ENCODE data around the gene FGF14. TPM values are rescaled to one million over a fixed set of nuclear protein-coding genes. Genes with fewer than 3 reads are reported as not detected.

FGF14 gene
- total RNA-seq, 1 donor from 2014 or later, result not detected

DNA sequence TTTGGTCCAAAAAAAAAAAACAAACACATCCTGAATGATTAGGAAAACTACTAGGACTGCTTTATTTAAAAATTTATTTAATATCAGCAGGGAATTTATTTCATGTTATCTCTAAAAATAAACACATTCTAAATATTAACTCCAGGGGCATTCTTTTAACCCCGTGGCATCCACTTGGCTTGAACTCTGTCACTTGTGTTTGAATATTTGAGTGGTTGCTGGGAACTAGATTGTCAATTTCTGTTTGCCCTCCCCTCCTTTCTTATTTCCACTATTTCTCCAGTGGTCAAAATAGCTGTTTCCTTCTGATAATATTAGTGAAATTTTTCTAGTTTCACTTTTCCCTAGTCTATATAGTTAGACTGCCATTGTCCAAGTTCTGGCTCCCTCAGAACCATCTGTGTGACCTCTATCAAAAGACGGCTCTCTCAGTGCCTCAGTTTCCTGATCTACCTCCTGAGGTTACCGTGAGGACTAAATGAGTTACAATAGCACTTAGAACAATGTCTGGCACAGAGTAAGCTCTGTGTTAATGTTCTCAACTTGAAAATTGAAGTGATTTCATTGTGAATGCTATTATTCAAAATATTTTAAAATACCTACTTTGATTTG is 107.3 kb downstream of the FGF14 start:
- H3K27me3 Mint-ChIP-seq (ENCODE audit: insufficient read depth), result peaks cover 2% of the 10 kb centered on the region
- no peaks in the 10 kb centered on the region for H3K4me1 Mint-ChIP-seq (ENCODE audit: low read depth)
- DNase-seq (ENCODE audit: low spot score), result no peak
- intact Hi-C loops (cut with micrococcal nuclease), result no loop called here
- no peak overlapping the region for H3K4me3 Mint-ChIP-seq
- H3K9me3 Mint-ChIP-seq, result no peaks in the 10 kb centered on the region
- H3K36me3 Mint-ChIP-seq (ENCODE audit: low read depth), result no peaks in the 10 kb centered on the region
- no peak overlapping the region for H3K27ac Mint-ChIP-seq

DNA sequence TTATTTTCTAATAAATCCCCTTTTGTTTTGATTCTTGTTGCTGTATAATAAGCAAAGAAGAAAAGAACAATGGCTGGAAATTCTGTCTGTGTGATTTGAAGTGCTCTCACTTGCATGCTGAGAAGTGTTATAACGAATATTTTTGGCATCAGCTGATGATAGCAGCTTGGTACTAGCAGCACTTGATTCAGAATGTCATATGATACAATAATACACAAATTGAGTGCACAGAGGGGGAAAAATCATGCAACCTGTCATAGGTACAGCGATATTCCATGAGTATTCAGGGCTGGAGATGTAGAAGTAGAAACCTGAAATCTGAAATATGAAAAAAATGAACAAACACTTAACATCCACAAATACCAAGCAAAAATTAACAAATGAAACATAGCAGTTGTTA is 108.1 kb downstream of the FGF14 start:
- no peaks in the 10 kb centered on the region for H3K36me3 Mint-ChIP-seq (ENCODE audit: low read depth)
- peaks cover 5% of the 10 kb centered on the region for H3K27me3 Mint-ChIP-seq (ENCODE audit: insufficient read depth)
- DNase-seq (ENCODE audit: low spot score), result no peak
- intact Hi-C loops (cut with micrococcal nuclease), result no loop called here
- H3K27ac Mint-ChIP-seq, result no peak overlapping the region
- H3K4me3 Mint-ChIP-seq, result no peak overlapping the region
- H3K9me3 Mint-ChIP-seq, result no peaks in the 10 kb centered on the region
- no peaks in the 10 kb centered on the region for H3K4me1 Mint-ChIP-seq (ENCODE audit: low read depth)

DNA sequence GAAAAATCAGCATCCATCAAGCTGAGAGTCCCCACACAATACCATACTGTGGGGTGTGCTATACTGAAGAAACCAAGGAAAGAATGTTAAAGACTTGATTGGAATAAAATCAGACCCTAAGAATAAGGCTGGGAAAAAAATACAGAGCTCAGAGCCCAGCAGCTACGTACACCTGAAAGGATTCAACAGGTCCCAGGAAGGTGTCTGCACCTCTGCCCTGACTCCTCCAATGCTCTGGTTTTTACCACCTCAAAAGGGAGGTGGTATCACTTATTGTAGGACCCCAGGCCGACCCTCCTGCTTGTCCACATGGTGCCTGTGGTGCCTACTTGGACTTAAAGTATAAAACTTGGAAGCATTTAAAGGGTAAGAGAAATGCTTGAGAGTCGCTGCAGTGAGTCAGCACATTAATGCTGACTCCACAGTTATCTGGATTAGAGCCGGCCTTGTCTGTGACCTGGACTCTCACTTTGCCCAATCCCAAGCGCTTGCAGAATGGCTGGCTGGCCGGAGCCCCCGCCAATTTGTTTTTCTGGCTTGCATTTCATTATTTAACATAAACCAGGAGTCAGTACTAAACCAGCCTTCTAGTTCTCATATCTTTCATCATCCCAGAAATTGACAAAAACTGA is 110.1 kb downstream of the FGF14 start:
- peaks cover 6% of the 10 kb centered on the region for H3K27me3 Mint-ChIP-seq (ENCODE audit: insufficient read depth)
- H3K4me3 Mint-ChIP-seq, result no peak overlapping the region
- H3K36me3 Mint-ChIP-seq (ENCODE audit: low read depth), result no peaks in the 10 kb centered on the region
- no peak overlapping the region for H3K27ac Mint-ChIP-seq
- intact Hi-C loops (cut with micrococcal nuclease), result no loop called here
- DNase-seq (ENCODE audit: low spot score), result no peak
- no peaks in the 10 kb centered on the region for H3K4me1 Mint-ChIP-seq (ENCODE audit: low read depth)
- no peaks in the 10 kb centered on the region for H3K9me3 Mint-ChIP-seq

- Mint-ChIP-seq H3K4me3 (no peak overlapping the region), H3K27me3 (ENCODE audit: insufficient read depth) (peaks cover 6% of the 10 kb centered on the region), H3K36me3 (ENCODE audit: low read depth) (no peaks in the 10 kb centered on the region), H3K4me1 (ENCODE audit: low read depth) (no peaks in the 10 kb centered on the region), H3K9me3 (no peaks in the 10 kb centered on the region), H3K27ac (no peak overlapping the region)
- intact Hi-C loops (cut with micrococcal nuclease), result no loop called here
- no peak for DNase-seq (ENCODE audit: low spot score)
Measured at GRCh38 chr13:102289606-102290005, 112.2 kb downstream of the FGF14 start.

DNA sequence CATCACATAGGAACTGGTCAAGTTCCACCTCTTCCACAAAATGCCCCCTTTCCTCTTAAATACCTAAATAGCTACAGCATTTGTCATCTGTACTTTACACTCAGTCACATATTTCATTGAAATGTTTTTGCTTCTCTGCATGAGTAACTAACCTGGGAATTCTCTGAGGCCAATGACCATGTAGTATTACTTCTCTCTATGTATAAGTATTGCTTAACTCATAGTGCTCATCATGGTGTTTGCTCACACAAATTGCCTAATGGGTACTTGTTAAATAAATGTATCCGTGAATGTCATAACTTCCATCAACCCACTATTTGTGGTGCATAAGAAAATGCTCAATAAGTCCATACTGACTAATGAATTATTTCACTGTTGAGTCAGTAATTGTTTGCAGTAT is 115.5 kb downstream of the FGF14 start:
- Mint-ChIP-seq H3K4me3 (no peak overlapping the region), H3K4me1 (ENCODE audit: low read depth) (no peaks in the 10 kb centered on the region), H3K27me3 (ENCODE audit: insufficient read depth) (peaks cover 8% of the 10 kb centered on the region), H3K27ac (no peak overlapping the region), H3K36me3 (ENCODE audit: low read depth) (no peaks in the 10 kb centered on the region), H3K9me3 (no peaks in the 10 kb centered on the region)
- intact Hi-C loops (cut with micrococcal nuclease), result no loop called here
- DNase-seq (ENCODE audit: low spot score), result no peak

DNA sequence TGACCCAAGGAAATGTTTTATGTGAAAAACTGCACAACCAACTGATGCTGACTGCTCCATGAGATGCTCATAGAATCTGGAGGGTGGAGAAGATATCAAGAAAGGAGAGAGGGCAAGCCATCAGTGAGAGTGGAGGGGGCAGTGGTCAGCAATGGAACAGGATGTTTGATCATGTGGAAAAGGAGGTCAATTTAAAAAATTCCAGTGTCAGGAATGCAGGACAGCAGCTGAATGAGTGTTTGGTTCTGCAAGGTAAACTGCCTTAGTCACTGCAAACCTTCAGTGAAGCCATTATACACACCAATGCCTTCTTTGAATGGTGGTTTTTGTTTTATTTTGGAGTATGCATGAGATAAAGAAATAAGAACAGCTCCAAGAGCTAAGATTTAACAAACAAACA is 121.5 kb downstream of the FGF14 start:
- H3K36me3 Mint-ChIP-seq (ENCODE audit: low read depth), result no peaks in the 10 kb centered on the region
- intact Hi-C loops (cut with micrococcal nuclease), result no loop called here
- H3K9me3 Mint-ChIP-seq, result no peaks in the 10 kb centered on the region
- peaks cover 5% of the 10 kb centered on the region for H3K27me3 Mint-ChIP-seq (ENCODE audit: insufficient read depth)
- H3K27ac Mint-ChIP-seq, result no peak overlapping the region
- H3K4me3 Mint-ChIP-seq, result no peak overlapping the region
- no peak for DNase-seq (ENCODE audit: low spot score)
- H3K4me1 Mint-ChIP-seq (ENCODE audit: low read depth), result no peaks in the 10 kb centered on the region

GRCh38 chr13:102277286-102277685 is 124.6 kb downstream of the FGF14 start:
- Mint-ChIP-seq H3K27ac (no peak overlapping the region), H3K4me1 (ENCODE audit: low read depth) (no peaks in the 10 kb centered on the region), H3K27me3 (ENCODE audit: insufficient read depth) (peaks cover 5% of the 10 kb centered on the region), H3K9me3 (no peaks in the 10 kb centered on the region), H3K4me3 (no peak overlapping the region), H3K36me3 (ENCODE audit: low read depth) (no peaks in the 10 kb centered on the region)
- DNase-seq (ENCODE audit: low spot score), result no peak
- intact Hi-C loops (cut with micrococcal nuclease), result no loop called here

DNA sequence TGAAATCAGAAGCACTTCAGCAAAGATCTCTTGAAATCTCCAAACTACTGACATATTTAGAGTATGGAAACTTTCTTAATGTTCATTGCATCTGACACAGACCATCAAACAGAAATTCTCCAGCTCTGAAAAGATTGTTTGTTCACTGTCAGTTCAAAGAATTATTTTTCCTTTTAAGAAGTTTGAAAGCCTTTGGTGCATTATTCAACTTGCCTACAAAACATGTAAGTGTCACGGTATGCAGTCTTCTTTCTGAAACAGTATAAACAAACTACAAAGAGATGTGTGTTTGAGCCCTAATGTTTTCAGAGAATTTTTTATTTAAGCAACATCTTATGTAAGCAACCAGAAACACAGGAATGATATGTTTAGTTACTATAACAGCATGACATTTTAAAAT is 125.4 kb downstream of the FGF14 start:
- DNase-seq (ENCODE audit: low spot score), result no peak
- Mint-ChIP-seq H3K27ac (no peak overlapping the region), H3K36me3 (ENCODE audit: low read depth) (no peaks in the 10 kb centered on the region), H3K4me1 (ENCODE audit: low read depth) (no peaks in the 10 kb centered on the region), H3K27me3 (ENCODE audit: insufficient read depth) (peaks cover 5% of the 10 kb centered on the region), H3K9me3 (no peaks in the 10 kb centered on the region), H3K4me3 (no peak overlapping the region)
- intact Hi-C loops (cut with micrococcal nuclease), result no loop called here

GRCh38 chr13:102275969-102276368 is 125.9 kb downstream of the FGF14 start:
- Mint-ChIP-seq H3K4me1 (ENCODE audit: low read depth) (no peaks in the 10 kb centered on the region), H3K36me3 (ENCODE audit: low read depth) (no peaks in the 10 kb centered on the region), H3K9me3 (no peaks in the 10 kb centered on the region), H3K4me3 (no peak overlapping the region), H3K27me3 (ENCODE audit: insufficient read depth) (peaks cover 5% of the 10 kb centered on the region), H3K27ac (no peak overlapping the region)
- intact Hi-C loops (cut with micrococcal nuclease), result no loop called here
- no peak for DNase-seq (ENCODE audit: low spot score)

DNA sequence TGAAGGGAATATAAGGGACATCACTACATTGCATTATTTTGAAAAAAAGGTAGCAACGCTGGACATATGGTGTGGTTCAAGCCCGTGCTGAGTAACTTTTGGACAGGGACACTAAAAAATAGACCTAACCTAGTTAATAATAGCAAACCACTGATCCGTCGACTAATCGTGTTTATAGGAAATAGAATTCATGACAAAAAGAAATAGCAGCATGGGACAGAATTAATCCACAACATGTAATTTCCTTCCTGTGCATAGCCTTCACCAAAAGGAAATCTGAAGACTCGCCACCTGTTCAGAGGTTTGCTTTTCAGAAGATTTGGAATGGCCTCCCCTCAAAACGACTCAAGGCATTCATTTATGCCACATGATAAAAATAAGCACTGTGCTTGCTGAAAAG is 128.7 kb downstream of the FGF14 start:
- H3K27ac Mint-ChIP-seq, result no peak overlapping the region
- no peaks in the 10 kb centered on the region for H3K4me1 Mint-ChIP-seq (ENCODE audit: low read depth)
- no peak overlapping the region for H3K4me3 Mint-ChIP-seq
- no peak for DNase-seq (ENCODE audit: low spot score)
- H3K9me3 Mint-ChIP-seq, result no peaks in the 10 kb centered on the region
- intact Hi-C loops (cut with micrococcal nuclease), result no loop called here
- H3K27me3 Mint-ChIP-seq (ENCODE audit: insufficient read depth), result peaks cover 5% of the 10 kb centered on the region
- H3K36me3 Mint-ChIP-seq (ENCODE audit: low read depth), result no peaks in the 10 kb centered on the region

DNA sequence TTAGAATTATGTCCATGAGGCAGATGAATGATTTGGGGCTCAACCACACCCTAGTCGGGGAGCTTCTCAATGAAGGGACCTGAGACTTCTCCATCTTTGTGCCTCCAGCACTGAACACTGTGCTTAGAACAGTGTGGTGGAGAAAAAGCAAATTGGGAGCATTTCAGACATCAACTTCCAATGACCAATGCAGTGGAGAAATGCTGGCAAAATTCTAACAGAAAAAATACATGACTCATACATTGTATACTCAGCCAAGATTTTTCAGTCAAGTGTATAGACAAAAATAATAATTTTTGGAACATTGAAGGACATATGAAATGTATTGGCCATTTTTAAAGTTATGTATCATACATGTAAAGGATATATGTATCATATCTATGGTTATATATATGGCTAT is 134.7 kb downstream of the FGF14 start:
- Mint-ChIP-seq H3K36me3 (ENCODE audit: low read depth) (no peaks in the 10 kb centered on the region), H3K27me3 (ENCODE audit: insufficient read depth) (no peaks in the 10 kb centered on the region), H3K4me1 (ENCODE audit: low read depth) (no peaks in the 10 kb centered on the region), H3K4me3 (no peak overlapping the region), H3K27ac (no peak overlapping the region), H3K9me3 (no peaks in the 10 kb centered on the region)
- intact Hi-C loops (cut with micrococcal nuclease), result no loop called here
- DNase-seq (ENCODE audit: low spot score), result no peak

DNA sequence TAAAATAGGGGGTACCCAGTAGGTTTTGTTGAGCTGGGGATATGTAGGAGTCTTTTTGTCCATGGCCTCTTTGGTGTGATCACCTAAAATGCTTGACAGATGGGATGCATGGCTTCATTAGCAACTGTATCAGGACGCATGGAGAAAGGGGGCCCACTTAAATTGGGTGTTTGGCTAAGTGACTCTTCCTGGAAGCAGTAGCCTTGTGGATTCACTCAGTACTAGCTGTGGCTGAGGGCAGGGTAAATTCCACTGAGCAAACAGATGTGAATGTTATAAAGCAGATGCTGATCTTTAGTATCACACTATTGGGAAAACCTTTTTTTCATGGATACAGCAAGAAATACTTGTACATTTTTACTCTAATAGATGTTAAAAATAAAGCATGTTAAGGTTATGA is 140.0 kb downstream of the FGF14 start:
- H3K36me3 Mint-ChIP-seq (ENCODE audit: low read depth), result no peaks in the 10 kb centered on the region

GRCh38 chr13:102261316-102261715 is 140.5 kb downstream of the FGF14 start:
- Mint-ChIP-seq H3K36me3 (ENCODE audit: low read depth) (no peaks in the 10 kb centered on the region), H3K4me1 (ENCODE audit: low read depth) (no peaks in the 10 kb centered on the region), H3K27ac (no peak overlapping the region), H3K4me3 (no peak overlapping the region), H3K9me3 (no peaks in the 10 kb centered on the region), H3K27me3 (ENCODE audit: insufficient read depth) (no peaks in the 10 kb centered on the region)
- intact Hi-C loops (cut with micrococcal nuclease), result no loop called here
- DNase-seq (ENCODE audit: low spot score), result no peak

More for the DNA sequence above, 140.0 kb downstream of the FGF14 start:
- H3K4me3 Mint-ChIP-seq, result no peak overlapping the region
- DNase-seq (ENCODE audit: low spot score), result no peak
- no peaks in the 10 kb centered on the region for H3K27me3 Mint-ChIP-seq (ENCODE audit: insufficient read depth)
- no peaks in the 10 kb centered on the region for H3K4me1 Mint-ChIP-seq (ENCODE audit: low read depth)
- H3K9me3 Mint-ChIP-seq, result no peaks in the 10 kb centered on the region
- no peak overlapping the region for H3K27ac Mint-ChIP-seq
- intact Hi-C loops (cut with micrococcal nuclease), result no loop called here

- Mint-ChIP-seq H3K9me3 (no peaks in the 10 kb centered on the region), H3K27ac (no peak overlapping the region), H3K27me3 (ENCODE audit: insufficient read depth) (no peaks in the 10 kb centered on the region), H3K4me3 (no peak overlapping the region), H3K4me1 (ENCODE audit: low read depth) (no peaks in the 10 kb centered on the region), H3K36me3 (ENCODE audit: low read depth) (no peaks in the 10 kb centered on the region)
- intact Hi-C loops (cut with micrococcal nuclease), result no loop called here
- DNase-seq (ENCODE audit: low spot score), result no peak
Measured at GRCh38 chr13:102260256-102260655, 141.6 kb downstream of the FGF14 start.
